MCF 10A (cell line): Measurements from ENCODE around the gene ATP5F1D. TPM values are rescaled to one million over a fixed set of nuclear protein-coding genes. Genes with fewer than 3 reads are reported as not detected.
A peak's percentile ranks its signal among the peaks of the same experiment; 100 is the strongest.

Source experiments
- BruUV-seq: library from RNA; stranded (reverse); fragments of 400-500 nt; replicated peaks from 2 replicates; lab custom pipeline; 2021; lab: Mats Ljungman, UMichigan
- CTCF ChIA-PET: fragments of 300-600 bp; sonication (Branson Sonifier 250); formaldehyde crosslinking; extraction: SDS; loops from one replicate; lab custom pipeline; 2021; ENCODE audit warnings: antibody characterized with exemption, inconsistent platforms; lab: Yijun Ruan, JAX
- POLR2A ChIA-PET: fragments of 300-600, 350-650 bp; sonication (Branson Sonifier 250); formaldehyde crosslinking; extraction: SDS; loops from one replicate; lab custom pipeline; 2020; ENCODE audit warnings: antibody characterized with exemption, inconsistent platforms; lab: Yijun Ruan, JAX
- DNase-seq: peaks from one replicate; pipeline ENCODE4 v3.0.0-alpha.2; 2018; ENCODE audit not compliant: unreplicated experiment
- H3K27ac Mint-ChIP-seq: one replicate; pipeline ENCODE4 v1.8.0; 2022; ENCODE audit warnings: mild to moderate bottlenecking, low read depth, mixed read lengths; ENCODE audit not compliant: unreplicated experiment
- H3K27me3 Mint-ChIP-seq: one replicate; pipeline ENCODE4 v1.8.0; 2022; ENCODE audit warnings: mixed read lengths; ENCODE audit not compliant: insufficient read depth, unreplicated experiment
- H3K36me3 Mint-ChIP-seq: one replicate; pipeline ENCODE4 v1.8.0; 2022; ENCODE audit warnings: mild to moderate bottlenecking, moderate library complexity, mixed read lengths; ENCODE audit not compliant: insufficient read depth, unreplicated experiment
- H3K4me1 Mint-ChIP-seq: one replicate; pipeline ENCODE4 v1.8.0; 2022; ENCODE audit warnings: mixed read lengths; ENCODE audit not compliant: insufficient read depth, unreplicated experiment
- H3K4me3 Mint-ChIP-seq: one replicate; pipeline ENCODE4 v1.8.0; 2022; ENCODE audit warnings: mild to moderate bottlenecking, moderate library complexity, mixed read lengths; ENCODE audit not compliant: unreplicated experiment
- H3K9me3 Mint-ChIP-seq: one replicate; pipeline ENCODE4 v1.8.0; 2022; ENCODE audit warnings: mixed read lengths; ENCODE audit not compliant: unreplicated experiment
- CTCF ChIP-seq: fragments of 200-600 bp; IDR thresholded peaks from one replicate; pipeline ENCODE4 v1.8.0; 2022; ENCODE audit warnings: antibody characterized with exemption, mild to moderate bottlenecking; ENCODE audit not compliant: unreplicated experiment
- intact Hi-C: fragments of 100-400 bp; cut with micrococcal nuclease; formaldehyde crosslinking; loops from 2 replicates; pipeline ENCODE4 v1.14.1; 2022
- total RNA-seq: library from RNA; stranded (reverse); gene quantifications from 2 replicates; pipeline ENCODE4 v1.2.3, GENCODE V29; 2022

The ATP5F1D gene
- total RNA-seq, 1 experiment from 2014 or later: 258 TPM

- intact Hi-C loops: no loop called here
- Mint-ChIP-seq H3K4me1 (no peaks in the 10 kb centered on the region), H3K36me3 (no peaks in the 10 kb centered on the region), H3K4me3 (peak overlapping the region; percentile 63), H3K27ac (no peak overlapping the region), H3K9me3 (no peaks in the 10 kb centered on the region), H3K27me3 (peaks cover 27% of the 10 kb centered on the region)
- TF ChIP-seq CTCF: no peak
- no TSS peak for BruUV-seq
- CTCF ChIA-PET: interaction anchor here (0.6 to 0.9 kb wide), 2 partner anchors 229 to 777 kb away, joined by 3 read pairs; no protein-coding TSS in a partner anchor
- POLR2A ChIA-PET: interaction anchor here (0.7 kb wide), 1 partner anchor 955 kb away, joined by 3 read pairs; no protein-coding TSS in a partner anchor
- DNase-seq: no peak
Measured at GRCh38 chr19:1286487-1287353, 45.2 kb downstream of the ATP5F1D start.

GRCh38 chr19:1287354-1288225 lies 46.0 kb downstream of the ATP5F1D start:
- ChIA-PET POLR2A (no interaction called here), CTCF (interaction anchor here (0.6 kb wide), 3 partner anchors 197 to 1324 kb away, joined by 3 to 5 read pairs (median 3); no protein-coding TSS in a partner anchor)
- no peak for DNase-seq
- Mint-ChIP-seq H3K36me3 (no peaks in the 10 kb centered on the region), H3K9me3 (no peaks in the 10 kb centered on the region), H3K4me3 (no peak overlapping the region), H3K27me3 (peaks cover 34% of the 10 kb centered on the region), H3K4me1 (peaks cover 4% of the 10 kb centered on the region), H3K27ac (no peak overlapping the region)
- intact Hi-C loops: no loop called here
- TF ChIP-seq CTCF: no peak
- no TSS peak for BruUV-seq

- intact Hi-C loops: no loop called here
- Mint-ChIP-seq H3K36me3 (no peaks in the 10 kb centered on the region), H3K27me3 (peaks cover 38% of the 10 kb centered on the region), H3K4me3 (no peak overlapping the region), H3K4me1 (peaks cover 5% of the 10 kb centered on the region), H3K27ac (no peak overlapping the region), H3K9me3 (no peaks in the 10 kb centered on the region)
- POLR2A ChIA-PET: no interaction called here
- CTCF ChIA-PET: no interaction called here
- DNase-seq: no peak
- no peak for TF ChIP-seq CTCF
- BruUV-seq: no TSS peak
Measured at GRCh38 chr19:1288226-1288612, 46.7 kb downstream of the ATP5F1D start.
